Measurements from ENCODE around the gene SIAE. TPM values are rescaled to one million over a fixed set of nuclear protein-coding genes. Genes with fewer than 3 reads are reported as not detected.
A peak's percentile ranks its signal among the peaks of the same experiment; 100 is the strongest.

Gene SIAE
- total RNA-seq, 1 experiment from 2014 or later = 11.2 TPM

DNA sequence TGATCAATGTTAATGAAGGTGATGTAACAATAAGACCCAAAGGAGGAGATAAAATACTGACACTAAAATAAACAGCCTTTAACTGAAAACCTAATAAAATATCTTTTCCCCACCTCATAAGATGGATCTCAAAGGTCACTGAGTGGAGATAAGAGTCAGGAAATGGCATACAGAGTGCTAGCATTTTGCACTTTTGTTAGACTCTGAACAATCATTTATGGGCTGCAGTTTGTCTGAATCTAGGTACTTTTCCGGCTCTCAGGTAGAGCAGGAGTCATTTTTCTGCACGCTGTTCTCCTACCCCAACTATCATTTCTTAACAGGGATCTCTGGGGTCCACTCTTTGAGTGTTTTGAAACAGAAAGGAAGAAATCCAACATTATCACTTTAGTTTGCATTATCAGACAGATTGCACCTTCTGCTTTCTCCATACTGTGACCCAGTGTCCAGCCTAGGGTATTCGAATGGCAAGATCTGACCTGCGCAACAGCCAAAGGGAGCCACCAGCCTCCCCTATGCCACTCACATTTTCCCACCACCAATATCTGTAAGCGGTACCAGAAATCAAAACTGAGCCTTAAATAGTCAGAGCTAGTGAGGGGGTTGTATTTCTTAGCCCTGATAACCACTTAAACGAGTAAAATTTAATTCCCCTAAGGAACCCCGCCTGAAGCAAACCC is 863 bp downstream of the SIAE start:
- ChIA-PET POLR2A (ENCODE audit: low non-redundant PET) (no interaction called here), CTCF (interaction anchor here (0.9 to 1.6 kb wide), 3 partner anchors 74 to 164 kb away, joined by 4 to 6 read pairs (median 4); no protein-coding TSS in a partner anchor)
- Histone ChIP-seq H3K4me3 (ENCODE audit: low read depth, low read length, poor library complexity, severe bottlenecking) (peak overlapping the region; percentile 73), H3K36me3 (ENCODE audit: insufficient read depth, low read length, poor library complexity, severe bottlenecking) (no peaks in the 10 kb centered on the region), H3K27ac (ENCODE audit: low read depth, low read length, poor library complexity, severe bottlenecking) (peak overlapping the region; percentile 76), H3K27me3 (replicated peaks; ENCODE audit: insufficient read depth, low read depth, low read length, poor library complexity) (no peaks in the 10 kb centered on the region), H3K4me1 (ENCODE audit: insufficient read depth, low read length, poor library complexity, severe bottlenecking) (peaks cover 10% of the 10 kb centered on the region), H3K9me3 (ENCODE audit: low read depth, low read length, poor library complexity, severe bottlenecking) (no peaks in the 10 kb centered on the region)
- intact Hi-C loops (cut with micrococcal nuclease; ENCODE audit: unreplicated experiment) = no loop called here
- TSS peak; percentile 69 for BruUV-seq (replicated peaks)
- no peak for DNase-seq (ENCODE audit: low spot score)
- TF ChIP-seq, protein P1, sequence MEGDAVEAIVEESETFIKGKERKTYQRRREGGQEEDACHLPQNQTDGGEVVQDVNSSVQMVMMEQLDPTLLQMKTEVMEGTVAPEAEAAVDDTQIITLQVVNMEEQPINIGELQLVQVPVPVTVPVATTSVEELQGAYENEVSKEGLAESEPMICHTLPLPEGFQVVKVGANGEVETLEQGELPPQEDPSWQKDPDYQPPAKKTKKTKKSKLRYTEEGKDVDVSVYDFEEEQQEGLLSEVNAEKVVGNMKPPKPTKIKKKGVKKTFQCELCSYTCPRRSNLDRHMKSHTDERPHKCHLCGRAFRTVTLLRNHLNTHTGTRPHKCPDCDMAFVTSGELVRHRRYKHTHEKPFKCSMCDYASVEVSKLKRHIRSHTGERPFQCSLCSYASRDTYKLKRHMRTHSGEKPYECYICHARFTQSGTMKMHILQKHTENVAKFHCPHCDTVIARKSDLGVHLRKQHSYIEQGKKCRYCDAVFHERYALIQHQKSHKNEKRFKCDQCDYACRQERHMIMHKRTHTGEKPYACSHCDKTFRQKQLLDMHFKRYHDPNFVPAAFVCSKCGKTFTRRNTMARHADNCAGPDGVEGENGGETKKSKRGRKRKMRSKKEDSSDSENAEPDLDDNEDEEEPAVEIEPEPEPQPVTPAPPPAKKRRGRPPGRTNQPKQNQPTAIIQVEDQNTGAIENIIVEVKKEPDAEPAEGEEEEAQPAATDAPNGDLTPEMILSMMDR (conservative IDR thresholded peaks at IDR 0.05; ENCODE audit: low read depth, low read length) = no peak
- no peak for TF ChIP-seq EZH2 (IDR thresholded peaks at IDR 0.05; ENCODE audit: borderline replicate concordance, low read depth, low read length, poor library complexity, severe bottlenecking)

DNA sequence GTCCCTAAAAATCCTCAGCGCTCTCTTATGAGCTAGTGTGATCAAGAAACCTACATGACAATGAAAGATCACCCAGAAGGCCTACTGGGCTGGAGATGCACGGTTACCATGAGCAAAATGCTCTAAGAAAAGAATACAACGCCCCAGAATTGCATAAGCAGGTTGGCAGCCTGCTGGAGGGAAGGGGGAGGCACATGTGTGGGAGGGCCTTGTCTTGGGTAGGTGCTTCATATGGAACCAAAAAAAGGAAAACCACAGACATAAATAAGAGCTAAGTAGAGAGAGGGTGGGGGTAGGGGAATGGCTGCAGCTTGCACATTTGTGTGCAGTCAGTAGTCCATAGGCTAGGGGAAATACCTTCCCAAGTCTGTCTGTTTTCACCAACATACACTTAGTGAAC is 2.8 kb downstream of the SIAE start:
- Histone ChIP-seq H3K4me1 (ENCODE audit: insufficient read depth, low read length, poor library complexity, severe bottlenecking) (peaks cover 5% of the 10 kb centered on the region), H3K27ac (ENCODE audit: low read depth, low read length, poor library complexity, severe bottlenecking) (no peak overlapping the region), H3K27me3 (replicated peaks; ENCODE audit: insufficient read depth, low read depth, low read length, poor library complexity) (no peaks in the 10 kb centered on the region), H3K36me3 (ENCODE audit: insufficient read depth, low read length, poor library complexity, severe bottlenecking) (no peaks in the 10 kb centered on the region), H3K4me3 (ENCODE audit: low read depth, low read length, poor library complexity, severe bottlenecking) (no peak overlapping the region), H3K9me3 (ENCODE audit: low read depth, low read length, poor library complexity, severe bottlenecking) (no peaks in the 10 kb centered on the region)
- TF ChIP-seq, protein P1 (conservative IDR thresholded peaks at IDR 0.05; ENCODE audit: low read depth, low read length) = no peak
- no peak for TF ChIP-seq EZH2 (IDR thresholded peaks at IDR 0.05; ENCODE audit: borderline replicate concordance, low read depth, low read length, poor library complexity, severe bottlenecking)
- ChIA-PET POLR2A (ENCODE audit: low non-redundant PET) (no interaction called here), CTCF (interaction anchor here (0.6 to 2.0 kb wide), 4 partner anchors 123 to 202 kb away, joined by 3 to 16 read pairs (median 3); no protein-coding TSS in a partner anchor)
- intact Hi-C loops (cut with micrococcal nuclease; ENCODE audit: unreplicated experiment) = no loop called here
- DNase-seq (ENCODE audit: low spot score) = peak; percentile 31
- no TSS peak for BruUV-seq (replicated peaks)

DNA sequence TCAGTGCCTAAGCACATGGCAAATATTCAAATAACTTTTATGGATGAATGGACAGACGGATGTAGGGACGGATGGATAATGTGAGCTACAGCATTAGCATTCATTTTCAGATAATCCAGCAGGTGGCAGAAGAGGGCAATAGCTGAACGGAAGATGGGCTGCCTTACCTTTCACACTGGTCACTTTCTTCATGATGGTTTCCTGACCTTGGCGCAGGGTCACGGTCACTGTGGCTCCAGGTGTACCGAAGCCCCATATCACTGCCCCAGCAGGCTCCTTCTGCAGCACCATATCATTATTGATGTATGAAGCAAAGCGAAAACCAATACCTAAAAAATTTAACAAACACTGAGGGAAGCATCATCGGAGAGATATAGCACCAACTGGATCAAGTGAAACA is 4.3 kb downstream of the SIAE start:
- H3K27me3 ChIP-seq (replicated peaks; ENCODE audit: insufficient read depth, low read depth, low read length, poor library complexity) = no peaks in the 10 kb centered on the region
- intact Hi-C loops (cut with micrococcal nuclease; ENCODE audit: unreplicated experiment) = loop anchor here (1.0 to 2.0 kb wide), 3 partner anchors 94 to 198 kb away; no protein-coding TSS in a partner anchor
- peak; percentile 46 for DNase-seq (ENCODE audit: low spot score)
- no peak for TF ChIP-seq EZH2 (IDR thresholded peaks at IDR 0.05; ENCODE audit: borderline replicate concordance, low read depth, low read length, poor library complexity, severe bottlenecking)
- TF ChIP-seq, protein P1 (conservative IDR thresholded peaks at IDR 0.05; ENCODE audit: low read depth, low read length) = peak; percentile 81
- no peaks in the 10 kb centered on the region for H3K4me1 ChIP-seq (ENCODE audit: insufficient read depth, low read length, poor library complexity, severe bottlenecking)
- CTCF ChIA-PET = interaction anchor here (0.6 to 2.0 kb wide), 12 partner anchors 29 to 207 kb away, joined by 3 to 21 read pairs (median 6); partner anchors contain the start of genes ESAM, ROBO3 and VSIG2
- no peak overlapping the region for H3K27ac ChIP-seq (ENCODE audit: low read depth, low read length, poor library complexity, severe bottlenecking)
- no peaks in the 10 kb centered on the region for H3K36me3 ChIP-seq (ENCODE audit: insufficient read depth, low read length, poor library complexity, severe bottlenecking)
- no TSS peak for BruUV-seq (replicated peaks)
- H3K4me3 ChIP-seq (ENCODE audit: low read depth, low read length, poor library complexity, severe bottlenecking) = no peak overlapping the region
- POLR2A ChIA-PET (ENCODE audit: low non-redundant PET) = no interaction called here
- no peaks in the 10 kb centered on the region for H3K9me3 ChIP-seq (ENCODE audit: low read depth, low read length, poor library complexity, severe bottlenecking)

All from A673 (cell line).